Peyer's patch (tissue), 4 donors: Measurements from ENCODE around the gene MAPK9.

ENCODE experiments used
- CTCF ChIP-seq, 6 experiments: fragments of 450-650 bp in 4 of 6; fragments of 200-600 bp in 2 of 6; sonication (generic) in 1 of 6; IDR thresholded peaks; one replicate each; pipeline ENCODE4 v1.5.1; 2017 to 2019; ENCODE audit warnings: antibody characterized with exemption in 6 of 6, mild to moderate bottlenecking in 3 of 6, moderate library complexity in 1 of 6
- POLR2A ChIP-seq, 2 donors: fragments of 450-650 bp; IDR thresholded peaks; one replicate each; pipeline ENCODE4 v1.5.1; 2017; ENCODE audit warnings: antibody characterized with exemption in 2 of 2, mild to moderate bottlenecking in 2 of 2, moderate library complexity in 2 of 2

GRCh38 chr5:180215783-180216630, 75.9 kb downstream of the MAPK9 start:
- no peak for TF ChIP-seq CTCF (IDR thresholded peaks at IDR 0.05)
- TF ChIP-seq POLR2A (IDR thresholded peaks at IDR 0.05) = no peak
